HepG2 (cell line): Measurements from ENCODE around the gene REEP3. TPM values are rescaled to one million over a fixed set of nuclear protein-coding genes. Genes with fewer than 3 reads are reported as not detected.
A peak's percentile ranks its signal among the peaks of the same experiment; 100 is the strongest.

Experiments used
- ARID2 ChIP-seq: sonication (generic); formaldehyde crosslinking; IDR thresholded peaks from 2 replicates; pipeline ENCODE4 v1.8.1; 2022; ENCODE audit warnings: mild to moderate bottlenecking, missing genetic modification reagents, borderline replicate concordance
- CREM ChIP-seq, 2 experiments: sonication (generic) in 1 of 2; formaldehyde crosslinking in 1 of 2; IDR thresholded peaks; 2 replicates each; pipeline versions ENCODE4 v1.4.0 to v1.6.1; 2016 to 2020; ENCODE audit warnings: antibody characterized with exemption in 1 of 2, mild to moderate bottlenecking in 1 of 2, missing genetic modification reagents in 1 of 2
- ELF1 ChIP-seq: sonication (generic); formaldehyde crosslinking; IDR thresholded peaks from 2 replicates; pipeline ENCODE4 v1.4.0; 2020; ENCODE audit warnings: missing genetic modification reagents
- ETV5 ChIP-seq: IDR thresholded peaks from 2 replicates; pipeline ENCODE4 v1.6.1; 2018; ENCODE audit warnings: missing biosample characterization, missing genetic modification reagents, inconsistent platforms, borderline replicate concordance
- FOSL2 ChIP-seq: sonication (generic); formaldehyde crosslinking; IDR thresholded peaks from 2 replicates; pipeline ENCODE4 v1.4.0; 2020; ENCODE audit warnings: missing genetic modification reagents
- FOXK2 ChIP-seq: fragments of 450-650 bp; IDR thresholded peaks from 2 replicates; pipeline ENCODE4 v1.6.1; 2016
- HNF4A ChIP-seq: sonication (generic); formaldehyde crosslinking; IDR thresholded peaks from 2 replicates; pipeline ENCODE4 v1.4.0; 2020; ENCODE audit warnings: missing genetic modification reagents
- RARG ChIP-seq: sonication (generic); formaldehyde crosslinking; IDR thresholded peaks from 2 replicates; pipeline ENCODE4 v1.4.0; 2020; ENCODE audit warnings: low read depth, mild to moderate bottlenecking, missing genetic modification reagents
- RFX5 ChIP-seq: IDR thresholded peaks from 2 replicates; pipeline ENCODE4 v1.6.1; 2011; ENCODE audit warnings: low read depth, low read length, improper control_type of control experiment
- SMARCE1 ChIP-seq: fragments of 450-650 bp; IDR thresholded peaks from 2 replicates; pipeline ENCODE4 v1.6.1; 2017; ENCODE audit warnings: borderline replicate concordance
- SOX5 ChIP-seq: IDR thresholded peaks from 2 replicates; pipeline ENCODE4 v1.6.1; 2016; ENCODE audit warnings: borderline replicate concordance
- TAF1 ChIP-seq: sonication (generic); formaldehyde crosslinking; IDR thresholded peaks from 2 replicates; pipeline ENCODE4 v1.4.0; 2020; ENCODE audit warnings: missing genetic modification reagents
- ZMYM2 ChIP-seq: sonication (generic); formaldehyde crosslinking; IDR thresholded peaks from 2 replicates; pipeline ENCODE4 v1.8.0; 2022; ENCODE audit warnings: mild to moderate bottlenecking, missing genetic modification reagents
- ZMYM4 ChIP-seq: sonication (generic); formaldehyde crosslinking; IDR thresholded peaks from 2 replicates; pipeline ENCODE4 v1.8.1; 2023; ENCODE audit warnings: mild to moderate bottlenecking, missing genetic modification reagents
- ZNF234 ChIP-seq: sonication (generic); formaldehyde crosslinking; conservative IDR thresholded peaks from 2 replicates; pipeline ENCODE4 v1.5.1; 2020; ENCODE audit warnings: mild to moderate bottlenecking, missing genetic modification reagents
- ZNF331 ChIP-seq: sonication (generic); formaldehyde crosslinking; IDR thresholded peaks from 2 replicates; pipeline ENCODE4 v1.4.0; 2020; ENCODE audit warnings: missing genetic modification reagents
- ZNF567 ChIP-seq: sonication (generic); formaldehyde crosslinking; IDR thresholded peaks from 2 replicates; pipeline ENCODE4 v1.8.1; 2023; ENCODE audit warnings: mild to moderate bottlenecking, missing genetic modification reagents, borderline replicate concordance
- ZNF615 ChIP-seq: sonication (generic); formaldehyde crosslinking; IDR thresholded peaks from 2 replicates; pipeline ENCODE4 v1.5.0; 2020; ENCODE audit warnings: mild to moderate bottlenecking, missing genetic modification reagents, borderline replicate concordance
- ZNF776 ChIP-seq: sonication (generic); formaldehyde crosslinking; IDR thresholded peaks from 2 replicates; pipeline ENCODE4 v1.4.0; 2020; ENCODE audit warnings: mild to moderate bottlenecking, missing genetic modification reagents
- polyA plus RNA-seq, 8 experiments: library from polyadenylated mRNA; depleted of rRNA in 3 of 8; stranded (reverse) in 7 of 8; unstranded in 1 of 8; fragments of >200 nt; fragmentation: Illumina TruSeq in 4 of 8; extraction: Trizol in 4 of 8; gene quantifications; 2 replicates each; pipeline versions ENCODE4 v1.2.1 to v1.2.3, GENCODE V29; 2011 to 2016; ENCODE audit warnings: low read depth in 4 of 8, missing spikeins in 1 of 8, mixed read lengths in 1 of 8; ENCODE audit not compliant: insufficient read depth in 1 of 8
- total RNA-seq, 5 experiments: library from RNA; depleted of rRNA; stranded (reverse); fragments of >200 nt; fragmentation: Illumina TruSeq; extraction: Trizol; gene quantifications; 2 replicates each; pipeline ENCODE4 v1.2.3, GENCODE V29; 2016; ENCODE audit warnings: low read depth in 1 of 5
- TF ChIP-seq, protein P1 (sequence below): sonication (generic); formaldehyde crosslinking; IDR thresholded peaks from 2 replicates; pipeline ENCODE4 v1.5.1; 2020; ENCODE audit warnings: missing genetic modification reagents, mild to moderate bottlenecking, borderline replicate concordance
- TF ChIP-seq, protein P2 (sequence below): sonication (generic); formaldehyde crosslinking; IDR thresholded peaks from 2 replicates; pipeline ENCODE4 v1.4.0; 2020; ENCODE audit warnings: missing genetic modification reagents
- TF ChIP-seq, protein P3 (sequence below): sonication (generic); formaldehyde crosslinking; IDR thresholded peaks from 2 replicates; pipeline ENCODE4 v1.5.0; 2020; ENCODE audit warnings: missing genetic modification reagents
- TF ChIP-seq, protein P4 (sequence below): sonication (generic); formaldehyde crosslinking; IDR thresholded peaks from 2 replicates; pipeline ENCODE4 v1.4.0; 2020; ENCODE audit warnings: missing genetic modification reagents

Gene REEP3
- total and polyA plus RNA-seq, 2 of the 13 experiments (the other 11 are each of a cell fraction or from before 2014, with no cell fraction given), result 7.1 to 31.4 TPM

DNA sequence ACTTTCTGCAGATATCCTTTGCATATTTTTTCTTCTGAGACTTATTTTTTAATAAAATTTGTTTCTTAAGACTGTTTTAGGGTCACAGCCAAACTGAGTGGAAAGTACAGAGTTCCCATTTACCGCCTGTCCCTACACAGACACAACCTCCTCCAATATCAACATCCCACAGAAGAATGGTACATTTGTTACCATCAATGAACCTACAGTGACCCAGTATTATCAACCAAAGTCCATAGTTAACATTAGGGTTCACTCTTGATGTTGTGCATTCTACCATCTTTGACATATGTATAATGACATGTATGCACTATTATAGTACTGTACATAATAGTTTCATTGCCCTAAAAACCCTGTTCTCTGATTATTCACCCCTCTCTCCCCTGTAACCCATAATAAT is 14.6 kb upstream of the REEP3 start (continued):
- TF ChIP-seq ZMYM2 (CRISPR knock-in tag) (0 out of 2 replicates have a peak, but pooled peaks have one; percentile 46), ZNF331 (CRISPR knock-in tag) (peak; percentile 44; the same call in 1 of the 2 replicates), SOX5 (peak; percentile 33; the same call in 1 of the 2 replicates), CREM (IDR thresholded peaks at IDR 0.05) (peak; percentile 21; the same call in 1 of the 2 replicates), CREM (CRISPR knock-in tag; IDR thresholded peaks at IDR 0.05) (no peak), ZNF776 (CRISPR knock-in tag) (no peak), ZMYM4 (CRISPR knock-in tag) (peak; percentile 46; the same call in 1 of the 2 replicates), ZNF234 (no peak), RARG (CRISPR knock-in tag) (no peak), FOXK2 (peak; percentile 41; the same call in 1 of the 2 replicates), ELF1 (CRISPR knock-in tag) (no peak), TAF1 (CRISPR knock-in tag) (no peak), ETV5 (CRISPR knock-in tag) (no peak), SMARCE1 (no peak), ZNF615 (CRISPR knock-in tag) (no peak), RFX5 (no peak), ARID2 (CRISPR knock-in tag) (no peak), FOSL2 (CRISPR knock-in tag) (no peak), ZNF567 (CRISPR knock-in tag) (no peak), HNF4A (peak; percentile 88)
- TF ChIP-seq, protein P1, sequence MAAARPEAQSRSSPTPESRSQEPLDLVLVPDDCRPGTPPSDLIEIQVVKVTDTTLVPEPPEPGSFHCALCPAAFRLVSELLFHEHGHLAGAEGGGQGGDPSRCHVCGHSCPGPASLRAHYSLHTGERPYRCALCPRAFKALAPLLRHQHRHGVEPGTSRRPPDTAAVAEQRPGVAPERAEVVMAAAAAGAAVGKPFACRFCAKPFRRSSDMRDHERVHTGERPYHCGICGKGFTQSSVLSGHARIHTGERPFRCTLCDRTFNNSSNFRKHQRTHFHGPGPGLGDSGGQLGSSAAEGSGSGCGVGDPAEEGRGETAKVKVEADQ (CRISPR knock-in tag), result no peak
- TF ChIP-seq, protein P2, sequence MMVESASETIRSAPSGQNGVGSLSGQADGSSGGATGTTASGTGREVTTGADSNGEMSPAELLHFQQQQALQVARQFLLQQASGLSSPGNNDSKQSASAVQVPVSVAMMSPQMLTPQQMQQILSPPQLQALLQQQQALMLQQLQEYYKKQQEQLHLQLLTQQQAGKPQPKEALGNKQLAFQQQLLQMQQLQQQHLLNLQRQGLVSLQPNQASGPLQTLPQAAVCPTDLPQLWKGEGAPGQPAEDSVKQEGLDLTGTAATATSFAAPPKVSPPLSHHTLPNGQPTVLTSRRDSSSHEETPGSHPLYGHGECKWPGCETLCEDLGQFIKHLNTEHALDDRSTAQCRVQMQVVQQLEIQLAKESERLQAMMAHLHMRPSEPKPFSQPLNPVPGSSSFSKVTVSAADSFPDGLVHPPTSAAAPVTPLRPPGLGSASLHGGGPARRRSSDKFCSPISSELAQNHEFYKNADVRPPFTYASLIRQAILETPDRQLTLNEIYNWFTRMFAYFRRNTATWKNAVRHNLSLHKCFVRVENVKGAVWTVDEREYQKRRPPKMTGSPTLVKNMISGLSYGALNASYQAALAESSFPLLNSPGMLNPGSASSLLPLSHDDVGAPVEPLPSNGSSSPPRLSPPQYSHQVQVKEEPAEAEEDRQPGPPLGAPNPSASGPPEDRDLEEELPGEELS (CRISPR knock-in tag), result peak; percentile 44
- TF ChIP-seq, protein P3, sequence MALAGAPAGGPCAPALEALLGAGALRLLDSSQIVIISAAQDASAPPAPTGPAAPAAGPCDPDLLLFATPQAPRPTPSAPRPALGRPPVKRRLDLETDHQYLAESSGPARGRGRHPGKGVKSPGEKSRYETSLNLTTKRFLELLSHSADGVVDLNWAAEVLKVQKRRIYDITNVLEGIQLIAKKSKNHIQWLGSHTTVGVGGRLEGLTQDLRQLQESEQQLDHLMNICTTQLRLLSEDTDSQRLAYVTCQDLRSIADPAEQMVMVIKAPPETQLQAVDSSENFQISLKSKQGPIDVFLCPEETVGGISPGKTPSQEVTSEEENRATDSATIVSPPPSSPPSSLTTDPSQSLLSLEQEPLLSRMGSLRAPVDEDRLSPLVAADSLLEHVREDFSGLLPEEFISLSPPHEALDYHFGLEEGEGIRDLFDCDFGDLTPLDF, result no peak
- TF ChIP-seq, protein P4, sequence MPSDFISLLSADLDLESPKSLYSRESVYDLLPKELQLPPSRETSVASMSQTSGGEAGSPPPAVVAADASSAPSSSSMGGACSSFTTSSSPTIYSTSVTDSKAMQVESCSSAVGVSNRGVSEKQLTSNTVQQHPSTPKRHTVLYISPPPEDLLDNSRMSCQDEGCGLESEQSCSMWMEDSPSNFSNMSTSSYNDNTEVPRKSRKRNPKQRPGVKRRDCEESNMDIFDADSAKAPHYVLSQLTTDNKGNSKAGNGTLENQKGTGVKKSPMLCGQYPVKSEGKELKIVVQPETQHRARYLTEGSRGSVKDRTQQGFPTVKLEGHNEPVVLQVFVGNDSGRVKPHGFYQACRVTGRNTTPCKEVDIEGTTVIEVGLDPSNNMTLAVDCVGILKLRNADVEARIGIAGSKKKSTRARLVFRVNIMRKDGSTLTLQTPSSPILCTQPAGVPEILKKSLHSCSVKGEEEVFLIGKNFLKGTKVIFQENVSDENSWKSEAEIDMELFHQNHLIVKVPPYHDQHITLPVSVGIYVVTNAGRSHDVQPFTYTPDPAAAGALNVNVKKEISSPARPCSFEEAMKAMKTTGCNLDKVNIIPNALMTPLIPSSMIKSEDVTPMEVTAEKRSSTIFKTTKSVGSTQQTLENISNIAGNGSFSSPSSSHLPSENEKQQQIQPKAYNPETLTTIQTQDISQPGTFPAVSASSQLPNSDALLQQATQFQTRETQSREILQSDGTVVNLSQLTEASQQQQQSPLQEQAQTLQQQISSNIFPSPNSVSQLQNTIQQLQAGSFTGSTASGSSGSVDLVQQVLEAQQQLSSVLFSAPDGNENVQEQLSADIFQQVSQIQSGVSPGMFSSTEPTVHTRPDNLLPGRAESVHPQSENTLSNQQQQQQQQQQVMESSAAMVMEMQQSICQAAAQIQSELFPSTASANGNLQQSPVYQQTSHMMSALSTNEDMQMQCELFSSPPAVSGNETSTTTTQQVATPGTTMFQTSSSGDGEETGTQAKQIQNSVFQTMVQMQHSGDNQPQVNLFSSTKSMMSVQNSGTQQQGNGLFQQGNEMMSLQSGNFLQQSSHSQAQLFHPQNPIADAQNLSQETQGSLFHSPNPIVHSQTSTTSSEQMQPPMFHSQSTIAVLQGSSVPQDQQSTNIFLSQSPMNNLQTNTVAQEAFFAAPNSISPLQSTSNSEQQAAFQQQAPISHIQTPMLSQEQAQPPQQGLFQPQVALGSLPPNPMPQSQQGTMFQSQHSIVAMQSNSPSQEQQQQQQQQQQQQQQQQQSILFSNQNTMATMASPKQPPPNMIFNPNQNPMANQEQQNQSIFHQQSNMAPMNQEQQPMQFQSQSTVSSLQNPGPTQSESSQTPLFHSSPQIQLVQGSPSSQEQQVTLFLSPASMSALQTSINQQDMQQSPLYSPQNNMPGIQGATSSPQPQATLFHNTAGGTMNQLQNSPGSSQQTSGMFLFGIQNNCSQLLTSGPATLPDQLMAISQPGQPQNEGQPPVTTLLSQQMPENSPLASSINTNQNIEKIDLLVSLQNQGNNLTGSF (CRISPR knock-in tag), result no peak
- TF ChIP-seq, all 625 proteins: peak for 43
